ENCODE results near the gene ADRA2C. TPM values are rescaled to one million over a fixed set of nuclear protein-coding genes. Genes with fewer than 3 reads are reported as not detected.

ADRA2C gene
- total and polyA plus RNA-seq, 2 of the 13 experiments (the other 11 are each of a cell fraction or from before 2014, with no cell fraction given): 15.4 to 69.7 TPM

- TF ChIP-seq ZFP91 (CRISPR knock-in tag; IDR thresholded peaks at IDR 0.05; ENCODE audit: borderline replicate concordance) (0 out of 2 replicates have a peak, but pooled peaks have one; percentile 19), GATAD2A (CRISPR knock-in tag; IDR thresholded peaks at IDR 0.05) (0 out of 2 replicates have a peak, but pooled peaks have one; percentile 12), BCL6 (CRISPR knock-in tag; IDR thresholded peaks at IDR 0.05) (peak; percentile 16; the same call in 1 of the 2 replicates), ZNF605 (CRISPR knock-in tag; IDR thresholded peaks at IDR 0.05) (no peak), MTA3 (CRISPR knock-in tag; IDR thresholded peaks at IDR 0.05) (no peak), E2F2 (CRISPR knock-in tag; IDR thresholded peaks at IDR 0.05; ENCODE audit: borderline replicate concordance) (no peak), HMGA1 (CRISPR knock-in tag; conservative IDR thresholded peaks at IDR 0.05) (no peak), ZNF790 (CRISPR knock-in tag; IDR thresholded peaks at IDR 0.05; ENCODE audit: borderline replicate concordance) (no peak), KLF9 (CRISPR knock-in tag; IDR thresholded peaks at IDR 0.05; ENCODE audit: low read depth) (no peak)
- TF ChIP-seq, protein P1, sequence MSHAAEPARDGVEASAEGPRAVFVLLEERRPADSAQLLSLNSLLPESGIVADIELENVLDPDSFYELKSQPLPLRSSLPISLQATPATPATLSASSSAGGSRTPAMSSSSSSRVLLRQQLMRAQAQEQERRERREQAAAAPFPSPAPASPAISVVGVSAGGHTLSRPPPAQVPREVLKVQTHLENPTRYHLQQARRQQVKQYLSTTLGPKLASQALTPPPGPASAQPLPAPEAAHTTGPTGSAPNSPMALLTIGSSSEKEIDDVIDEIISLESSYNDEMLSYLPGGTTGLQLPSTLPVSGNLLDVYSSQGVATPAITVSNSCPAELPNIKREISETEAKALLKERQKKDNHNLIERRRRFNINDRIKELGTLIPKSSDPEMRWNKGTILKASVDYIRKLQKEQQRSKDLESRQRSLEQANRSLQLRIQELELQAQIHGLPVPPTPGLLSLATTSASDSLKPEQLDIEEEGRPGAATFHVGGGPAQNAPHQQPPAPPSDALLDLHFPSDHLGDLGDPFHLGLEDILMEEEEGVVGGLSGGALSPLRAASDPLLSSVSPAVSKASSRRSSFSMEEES (CRISPR knock-in tag; IDR thresholded peaks at IDR 0.05): no peak
Observed at GRCh38 chr4:3769642-3770184, 3.5 kb downstream of the ADRA2C start (continued).

All from HepG2 (cell line).